ENCODE measurements around the gene RANBP9. TPM values are rescaled to one million over a fixed set of nuclear protein-coding genes. Genes with fewer than 3 reads are reported as not detected.

Gene RANBP9
- total RNA-seq, 2 donors from 2014 or later, result 74.4 to 99.9 TPM

DNA sequence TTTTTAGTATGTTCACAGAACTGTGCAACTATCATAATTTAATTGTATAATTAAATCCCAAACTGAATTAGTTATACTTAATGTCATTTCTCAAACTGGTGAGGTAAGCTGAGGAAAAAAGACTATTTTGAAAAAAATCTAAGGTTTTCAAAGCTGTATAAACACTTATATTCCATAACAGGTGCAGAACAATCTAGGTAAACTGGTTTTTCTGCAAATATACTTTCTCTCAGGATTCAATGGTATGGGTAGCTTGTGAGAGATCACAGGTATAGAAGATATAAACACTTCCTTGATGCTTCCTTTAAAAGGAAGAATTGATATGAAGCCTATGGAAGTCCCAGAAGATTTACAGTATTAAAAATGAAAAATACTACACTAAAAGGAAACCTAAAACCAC is 62.8 kb downstream of the RANBP9 start:
- H3K9me3 ChIP-seq (ENCODE audit: control insufficient read depth, low read length, poor library complexity, severe bottlenecking), result no peaks in the 10 kb centered on the region
- Mint-ChIP-seq H3K4me1 (peaks cover 13% of the 10 kb centered on the region), H3K27me3 (no peaks in the 10 kb centered on the region), H3K4me3 (no peak overlapping the region), H3K27ac (peak overlapping the region; percentile 46), H3K36me3 (ENCODE audit: low read depth) (peaks cover 8% of the 10 kb centered on the region)
- no peak for ATAC-seq
- DNase-seq, result no peak

DNA sequence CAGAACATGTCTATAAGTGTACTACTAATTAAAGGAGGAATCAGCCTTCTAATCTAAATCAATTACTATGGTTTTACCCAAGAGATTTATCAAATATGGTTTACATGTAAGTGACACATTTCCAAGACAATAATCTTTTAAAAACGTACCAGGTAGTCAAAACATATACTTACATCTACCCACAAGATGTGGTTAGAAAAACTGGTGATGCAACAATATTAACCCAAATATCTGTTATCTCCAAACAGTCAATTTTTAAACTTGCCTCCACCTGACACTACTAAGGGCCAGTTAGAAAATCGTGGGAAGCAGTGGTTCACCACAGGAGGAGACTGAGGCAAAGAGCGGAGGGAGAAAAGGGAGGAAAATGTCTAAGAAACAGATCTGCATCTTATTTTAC is 68.5 kb downstream of the RANBP9 start:
- ATAC-seq (no peak), DNase-seq (no peak)
- H3K4me3 Mint-ChIP-seq, result no peak overlapping the region
- H3K9me3 ChIP-seq (ENCODE audit: control insufficient read depth, low read length, poor library complexity, severe bottlenecking), result no peaks in the 10 kb centered on the region
- peak overlapping the region; percentile 90 for H3K27ac Mint-ChIP-seq
- peaks cover 19% of the 10 kb centered on the region for H3K4me1 Mint-ChIP-seq
- no peaks in the 10 kb centered on the region for H3K27me3 Mint-ChIP-seq
- peaks cover 11% of the 10 kb centered on the region for H3K36me3 Mint-ChIP-seq (ENCODE audit: low read depth)

DNA sequence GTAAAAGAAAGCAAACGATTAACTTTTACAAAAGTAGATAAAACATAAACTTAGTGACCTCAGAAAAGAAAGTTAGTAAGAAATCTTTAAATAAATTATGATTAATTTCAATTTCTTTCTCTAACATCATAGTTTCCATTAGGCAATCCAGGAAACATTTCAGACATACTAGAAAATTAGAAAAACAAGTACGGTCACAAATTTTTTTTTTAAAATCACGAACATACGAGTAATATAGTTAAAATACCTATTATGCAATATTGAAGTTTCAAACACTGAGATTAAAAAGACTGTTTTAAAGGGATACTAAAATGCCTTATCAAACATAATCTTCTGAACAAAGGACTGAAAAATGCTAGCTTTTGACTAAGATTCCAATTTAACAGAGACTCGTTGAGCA is 70.3 kb downstream of the RANBP9 start:
- peaks cover 12% of the 10 kb centered on the region for H3K36me3 Mint-ChIP-seq (ENCODE audit: low read depth)
- H3K9me3 ChIP-seq (ENCODE audit: control insufficient read depth, low read length, poor library complexity, severe bottlenecking), result no peaks in the 10 kb centered on the region
- DNase-seq (no peak), ATAC-seq (no peak)
- no peak overlapping the region for H3K4me3 Mint-ChIP-seq
- H3K4me1 Mint-ChIP-seq, result peaks cover 25% of the 10 kb centered on the region
- H3K27me3 Mint-ChIP-seq, result no peaks in the 10 kb centered on the region
- H3K27ac Mint-ChIP-seq, result no peak overlapping the region

DNA sequence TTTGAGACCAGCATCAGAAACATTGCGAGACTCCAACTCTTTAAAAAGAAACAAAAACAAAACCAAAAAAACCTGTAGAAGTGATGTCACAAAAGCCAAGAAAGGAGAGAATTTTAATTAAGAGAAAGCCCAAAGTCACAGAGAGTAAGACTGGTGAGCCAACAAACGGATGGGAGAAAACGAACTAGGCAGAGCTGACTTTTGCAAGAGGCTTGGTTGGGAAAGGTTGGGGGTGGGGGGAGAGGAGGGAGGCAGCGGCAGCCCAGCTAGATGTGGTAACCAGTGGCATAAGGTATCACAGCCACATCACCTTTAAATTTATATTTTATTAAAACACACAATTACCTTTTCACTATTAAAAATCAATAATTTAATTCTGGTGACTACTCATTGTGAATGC is 73.0 kb downstream of the RANBP9 start:
- ATAC-seq, result no peak
- Mint-ChIP-seq H3K36me3 (ENCODE audit: low read depth) (peaks cover 12% of the 10 kb centered on the region), H3K27me3 (no peaks in the 10 kb centered on the region)

DNA sequence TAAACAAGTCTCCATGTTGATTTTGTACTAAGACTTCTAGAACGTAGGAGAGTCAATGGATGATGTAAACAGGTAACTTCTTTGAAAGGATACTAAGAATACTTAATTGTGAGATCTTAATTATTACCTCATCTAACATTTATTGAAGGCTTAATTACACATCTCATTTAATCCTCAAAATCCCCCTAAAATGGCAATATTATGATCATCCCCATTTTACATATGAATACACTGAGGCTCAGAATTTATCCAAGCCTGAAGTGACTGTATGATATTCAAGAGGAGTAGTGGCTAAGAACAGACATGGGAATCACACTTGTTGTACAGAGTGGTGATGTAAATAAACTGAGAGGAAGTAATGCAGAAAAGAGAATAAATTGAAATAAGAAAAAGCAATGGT is 73.6 kb downstream of the RANBP9 start:
- Mint-ChIP-seq H3K27ac (peak overlapping the region; percentile 79), H3K4me3 (no peak overlapping the region), H3K36me3 (ENCODE audit: low read depth) (peaks cover 9% of the 10 kb centered on the region), H3K27me3 (no peaks in the 10 kb centered on the region), H3K4me1 (peaks cover 23% of the 10 kb centered on the region)
- DNase-seq, result no peak
- no peak for ATAC-seq
- no peaks in the 10 kb centered on the region for H3K9me3 ChIP-seq (ENCODE audit: control insufficient read depth, low read length, poor library complexity, severe bottlenecking)

More for the DNA sequence above, 73.0 kb downstream of the RANBP9 start:
- no peak overlapping the region for H3K4me3 Mint-ChIP-seq
- no peaks in the 10 kb centered on the region for H3K9me3 ChIP-seq (ENCODE audit: control insufficient read depth, low read length, poor library complexity, severe bottlenecking)
- DNase-seq, result no peak
- peak overlapping the region; percentile 79 for H3K27ac Mint-ChIP-seq
- H3K4me1 Mint-ChIP-seq, result peaks cover 27% of the 10 kb centered on the region

DNA sequence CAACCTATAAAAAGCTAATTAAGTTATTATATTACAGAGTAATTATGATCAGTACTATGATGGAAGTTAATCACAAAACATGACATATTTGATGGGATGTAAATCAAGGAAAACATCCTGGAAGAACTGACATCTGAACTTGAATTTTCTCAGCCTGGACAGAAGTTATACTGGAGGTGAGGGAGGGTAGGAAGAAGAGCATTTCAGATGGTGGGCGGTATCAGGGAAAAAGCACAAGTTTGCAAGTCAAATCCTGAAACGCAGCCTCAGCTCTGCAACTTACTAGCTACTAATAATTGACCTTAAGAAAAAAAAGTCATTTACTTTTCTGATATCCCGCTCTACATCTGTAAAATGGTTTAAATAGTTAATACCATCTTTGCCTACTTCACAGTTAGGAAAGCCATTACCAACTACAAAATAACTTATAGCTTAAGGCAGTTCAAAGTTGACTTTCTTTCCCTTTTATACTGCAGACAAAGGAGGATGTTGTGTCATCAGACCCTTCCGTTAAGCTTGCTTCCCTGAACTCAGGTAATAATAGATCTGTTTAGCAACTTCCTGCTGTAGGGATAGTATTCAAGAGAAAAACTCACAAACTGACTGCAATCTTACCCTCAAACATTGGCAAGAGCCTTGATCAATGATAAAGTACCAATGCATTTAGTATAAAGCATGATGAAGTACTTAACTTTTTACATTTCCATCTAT is 75.5 kb downstream of the RANBP9 start:
- ATAC-seq, result peak; percentile 46
- Mint-ChIP-seq H3K27ac (peak overlapping the region; percentile 67), H3K4me3 (no peak overlapping the region), H3K27me3 (no peaks in the 10 kb centered on the region), H3K36me3 (ENCODE audit: low read depth) (peaks cover 9% of the 10 kb centered on the region), H3K4me1 (peaks cover 19% of the 10 kb centered on the region)
- DNase-seq, result no peak
- no peaks in the 10 kb centered on the region for H3K9me3 ChIP-seq (ENCODE audit: control insufficient read depth, low read length, poor library complexity, severe bottlenecking)

DNA sequence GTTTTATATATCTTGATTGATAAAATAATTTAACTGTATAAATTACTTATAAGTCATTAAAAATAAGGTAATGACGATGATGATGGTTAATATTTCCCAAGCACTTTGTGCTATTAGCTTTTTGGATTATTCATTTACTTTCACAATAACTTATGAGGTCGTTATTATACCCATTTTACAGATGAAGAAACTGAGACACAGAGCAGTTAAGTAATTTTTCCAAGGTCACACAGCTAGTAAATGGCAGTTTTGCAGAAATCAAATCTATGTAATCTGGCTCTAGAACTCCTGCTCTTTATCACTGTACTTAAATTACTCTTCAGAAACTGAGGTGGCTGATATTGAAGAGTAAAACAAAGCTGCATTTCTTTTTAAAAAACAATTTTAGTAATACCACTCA is 78.3 kb downstream of the RANBP9 start:
- H3K9me3 ChIP-seq (ENCODE audit: control insufficient read depth, low read length, poor library complexity, severe bottlenecking), result no peaks in the 10 kb centered on the region
- DNase-seq (no peak), ATAC-seq (no peak)
- no peaks in the 10 kb centered on the region for H3K27me3 Mint-ChIP-seq
- H3K27ac Mint-ChIP-seq, result no peak overlapping the region
- peaks cover 9% of the 10 kb centered on the region for H3K36me3 Mint-ChIP-seq (ENCODE audit: low read depth)
- H3K4me1 Mint-ChIP-seq, result peaks cover 21% of the 10 kb centered on the region
- H3K4me3 Mint-ChIP-seq, result no peak overlapping the region

DNA sequence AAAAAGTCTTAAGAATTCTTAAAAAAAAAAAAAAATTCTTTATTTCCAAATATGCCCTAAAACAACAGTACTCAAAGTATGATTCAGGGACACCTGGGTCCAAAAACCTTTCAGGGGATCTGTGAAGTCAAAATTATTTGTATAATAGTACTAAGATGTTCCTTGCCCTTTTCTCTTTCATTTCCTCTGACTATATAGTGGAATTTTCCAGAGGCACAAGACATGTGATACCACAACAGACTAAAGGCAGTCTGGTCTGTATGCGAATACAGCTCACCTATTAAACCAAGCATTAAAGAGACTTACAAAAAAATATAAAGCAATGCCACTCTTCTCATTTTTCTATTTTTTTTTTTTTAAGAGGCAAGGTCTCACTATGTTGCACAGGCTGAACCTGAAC is 81.1 kb downstream of the RANBP9 start:
- peaks cover 6% of the 10 kb centered on the region for H3K36me3 Mint-ChIP-seq (ENCODE audit: low read depth)
- no peak for ATAC-seq
- no peak overlapping the region for H3K4me3 Mint-ChIP-seq
- no peaks in the 10 kb centered on the region for H3K27me3 Mint-ChIP-seq
- no peaks in the 10 kb centered on the region for H3K9me3 ChIP-seq (ENCODE audit: control insufficient read depth, low read length, poor library complexity, severe bottlenecking)
- peaks cover 7% of the 10 kb centered on the region for H3K4me1 Mint-ChIP-seq
- no peak for DNase-seq
- H3K27ac Mint-ChIP-seq, result peak overlapping the region; percentile 29

DNA sequence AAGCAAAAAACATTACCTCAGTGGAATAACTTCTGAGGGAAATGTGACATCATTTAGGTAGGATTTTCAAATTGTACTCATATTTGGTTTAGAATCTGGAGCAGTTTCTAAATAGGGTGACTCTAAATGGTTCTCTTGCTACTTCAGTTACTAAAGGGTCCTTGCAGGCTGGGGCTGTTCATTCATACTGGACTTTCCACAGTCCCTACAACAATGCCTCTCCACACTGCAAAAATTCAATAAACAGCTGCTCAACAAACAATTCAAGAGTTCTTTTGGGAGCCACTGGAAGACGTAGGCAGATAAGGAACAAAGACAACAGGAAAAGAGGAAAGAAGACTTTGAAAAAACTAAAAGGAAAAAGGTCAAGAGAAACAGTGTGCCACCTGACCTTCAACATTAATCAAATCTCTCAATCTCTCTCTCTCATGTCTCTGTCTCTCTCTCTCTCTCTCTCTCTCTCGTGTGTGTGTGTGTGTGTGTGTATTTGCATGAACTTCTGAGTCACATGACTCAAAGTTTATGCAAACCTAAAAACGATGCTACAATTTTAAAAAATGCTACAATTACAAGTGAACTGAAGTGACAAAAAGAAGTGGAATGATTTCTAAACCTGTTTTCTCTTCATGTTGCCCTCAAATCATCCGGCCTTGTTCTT is 82.0 kb downstream of the RANBP9 start:
- no peaks in the 10 kb centered on the region for H3K9me3 ChIP-seq (ENCODE audit: control insufficient read depth, low read length, poor library complexity, severe bottlenecking)
- Mint-ChIP-seq H3K4me3 (no peak overlapping the region), H3K4me1 (peaks cover 11% of the 10 kb centered on the region), H3K27ac (peak overlapping the region; percentile 83), H3K36me3 (ENCODE audit: low read depth) (peaks cover 10% of the 10 kb centered on the region), H3K27me3 (no peaks in the 10 kb centered on the region)
- ATAC-seq (no peak), DNase-seq (no peak)

DNA sequence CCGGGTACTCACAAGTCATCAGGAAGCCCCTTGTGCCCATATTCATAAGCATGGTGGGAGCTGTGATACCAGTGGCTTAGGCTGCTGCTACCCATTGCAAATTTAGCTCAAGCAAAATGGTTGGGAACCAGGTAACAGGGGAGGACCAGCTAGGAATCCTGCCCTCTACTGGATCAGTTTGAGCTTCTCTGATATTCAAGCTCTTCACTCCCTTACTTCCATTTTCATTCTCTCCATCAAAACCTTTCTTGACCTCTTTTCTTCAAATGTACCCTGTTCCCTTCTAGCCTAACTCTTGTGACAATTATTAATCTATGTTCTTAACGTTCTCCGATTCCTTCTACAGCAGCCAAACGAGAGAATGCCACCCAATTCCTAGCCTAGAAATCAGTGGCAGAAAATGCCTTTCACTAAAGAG is 86.8 kb downstream of the RANBP9 start:
- peaks cover 13% of the 10 kb centered on the region for H3K36me3 Mint-ChIP-seq (ENCODE audit: low read depth)
- peaks cover 15% of the 10 kb centered on the region for H3K4me1 Mint-ChIP-seq
- H3K27ac Mint-ChIP-seq, result peak overlapping the region; percentile 59
- ATAC-seq (peak; percentile 88), DNase-seq (no peak)
- H3K27me3 Mint-ChIP-seq, result no peaks in the 10 kb centered on the region
- no peak overlapping the region for H3K4me3 Mint-ChIP-seq
- no peaks in the 10 kb centered on the region for H3K9me3 ChIP-seq (ENCODE audit: control insufficient read depth, low read length, poor library complexity, severe bottlenecking)

DNA sequence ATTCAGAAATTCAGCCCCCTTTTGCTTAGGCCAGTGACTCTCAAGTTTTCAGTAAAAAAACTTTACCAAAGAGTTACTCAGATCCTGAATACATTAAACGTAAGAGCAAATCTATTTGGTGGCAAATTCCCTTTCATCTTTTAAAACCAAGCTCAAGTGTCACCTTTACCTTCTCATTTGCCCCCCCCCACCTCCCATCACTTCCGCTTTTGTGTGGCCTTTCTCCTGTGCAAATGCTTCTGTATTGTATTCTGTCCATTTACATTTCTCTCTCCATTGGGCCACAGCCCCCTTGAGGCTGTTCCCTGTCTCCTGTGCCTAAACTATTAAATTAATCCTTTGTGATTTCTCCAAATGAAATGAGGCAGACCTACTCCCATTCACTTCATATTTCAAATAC is 94.6 kb downstream of the RANBP9 start:
- Mint-ChIP-seq H3K27ac (peak overlapping the region; percentile 95), H3K4me1 (peaks cover 25% of the 10 kb centered on the region), H3K27me3 (no peaks in the 10 kb centered on the region), H3K4me3 (peak overlapping the region; percentile 97), H3K36me3 (ENCODE audit: low read depth) (peaks cover 10% of the 10 kb centered on the region)
- no peaks in the 10 kb centered on the region for H3K9me3 ChIP-seq (ENCODE audit: control insufficient read depth, low read length, poor library complexity, severe bottlenecking)
- ATAC-seq (no peak), DNase-seq (no peak)

DNA sequence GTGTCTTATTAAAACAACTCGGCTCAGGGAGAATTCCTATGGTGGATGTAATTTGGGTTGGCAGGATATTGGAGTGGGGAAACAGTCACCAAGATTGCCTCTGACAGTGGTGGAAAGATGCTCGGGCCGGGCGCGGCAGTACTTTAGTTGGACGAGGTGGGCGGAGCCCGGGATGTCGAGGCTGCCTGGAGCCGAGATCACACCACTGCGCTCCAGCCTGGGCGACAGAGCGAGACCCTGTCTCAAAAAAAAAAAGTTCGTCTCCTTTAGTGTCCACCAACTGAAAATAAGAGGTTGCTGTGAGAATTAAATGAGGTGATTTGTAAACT is 95.9 kb downstream of the RANBP9 start:
- H3K4me3 Mint-ChIP-seq, result peak overlapping the region; percentile 97
- DNase-seq, result peak; percentile 13 to 41 (median 40)
- H3K9me3 ChIP-seq (ENCODE audit: control insufficient read depth, low read length, poor library complexity, severe bottlenecking), result no peaks in the 10 kb centered on the region
- H3K4me1 Mint-ChIP-seq, result peaks cover 33% of the 10 kb centered on the region
- peak overlapping the region; percentile 95 for H3K27ac Mint-ChIP-seq
- H3K27me3 Mint-ChIP-seq, result no peaks in the 10 kb centered on the region
- peak; percentile 24 for ATAC-seq
- H3K36me3 Mint-ChIP-seq (ENCODE audit: low read depth), result peaks cover 10% of the 10 kb centered on the region

DNA sequence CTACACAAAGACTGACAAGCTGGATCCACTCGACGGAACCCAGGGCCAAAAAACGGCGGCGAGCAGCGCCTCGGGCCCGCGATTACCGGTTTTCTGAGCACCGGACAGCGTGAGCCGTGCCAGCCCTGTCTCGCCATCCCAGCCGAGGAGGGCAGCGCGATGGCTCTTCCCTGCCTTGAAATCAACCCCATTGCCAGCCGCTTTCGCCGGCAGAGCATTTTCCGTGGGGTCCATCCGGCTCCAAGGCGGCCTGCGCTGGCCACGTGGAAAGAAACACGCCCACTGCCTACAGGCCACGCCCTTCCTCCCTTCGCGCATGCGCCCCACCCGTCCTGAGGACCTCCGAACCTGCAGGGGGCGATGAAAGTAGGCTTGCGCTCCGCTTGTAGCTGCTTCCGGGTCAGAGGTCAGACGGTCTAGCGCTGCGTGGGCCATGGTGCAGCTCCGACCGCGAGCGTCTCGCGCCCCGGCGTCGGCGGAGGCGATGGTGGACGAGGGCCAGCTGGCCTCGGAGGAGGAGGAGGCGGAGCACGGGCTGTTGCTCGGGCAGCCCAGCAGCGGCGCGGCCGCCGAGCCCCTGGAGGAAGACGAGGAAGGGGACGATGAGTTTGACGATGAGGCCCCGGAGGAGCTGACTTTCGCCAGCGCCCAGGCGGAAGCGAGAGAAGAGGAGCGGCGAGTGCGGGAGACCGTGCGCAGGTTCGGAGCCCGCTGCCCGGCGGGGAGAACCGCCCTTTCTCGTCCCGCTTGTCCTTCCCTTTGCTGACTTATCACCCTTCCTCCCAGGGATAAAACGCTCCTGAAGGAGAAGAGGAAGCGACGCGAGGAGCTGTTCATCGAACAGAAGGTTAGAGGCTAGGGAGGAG is 96.5 kb downstream of the RANBP9 start, which contains the start of gene NOL7:
Gene NOL7, plus strand, starts transcription at position 410 of the 866 bp plus-strand sequence. Its CDS starts 24 bp downstream, at position 434.
- H3K9me3 ChIP-seq (ENCODE audit: control insufficient read depth, low read length, poor library complexity, severe bottlenecking), result no peaks in the 10 kb centered on the region
- Mint-ChIP-seq H3K4me3 (peak within 1 kb of the TSS; percentile 97), H3K36me3 (ENCODE audit: low read depth) (peaks cover 10% of the 10 kb centered on the region), H3K27me3 (no peaks in the 10 kb centered on the region), H3K4me1 (peaks cover 35% of the 10 kb centered on the region), H3K27ac (peak within 1 kb of the TSS; percentile 95)
- ATAC-seq, result peak; percentile 94
- peak; percentile 97 to 99 (median 98) for DNase-seq

Data from T-helper 17 cell (primary cell).